Loucy (cell line): ENCODE results near the gene ATG7.
"Not testable (repeated sequence)": the region's sequence is repeated elsewhere in the genome, so short reads cannot be mapped to it uniquely, and the experiment has no call there.

Experiments
- H2AFZ ChIP-seq: fragments of 200-600 bp; sonication (generic); 2 replicates; pipeline ENCODE4 v1.6.0; 2016; ENCODE audit warnings: antibody characterized with exemption, mild to moderate bottlenecking, low read length, moderate library complexity
- H3F3A ChIP-seq: fragments of 200-600 bp; 2 replicates; pipeline ENCODE4 v1.6.0; 2016; ENCODE audit warnings: antibody characterized with exemption, low read depth, mild to moderate bottlenecking
- H3K27me3 ChIP-seq: fragments of 200-600 bp; sonication (generic); 2 replicates; pipeline ENCODE4 v1.6.1; 2014; ENCODE audit warnings: low read length, mild to moderate bottlenecking; ENCODE audit not compliant: insufficient read depth, poor library complexity, severe bottlenecking
- H3K36me3 ChIP-seq: fragments of 200-600 bp; sonication (generic); 2 replicates; pipeline ENCODE4 v1.6.1; 2016; ENCODE audit warnings: low read length; ENCODE audit not compliant: insufficient read depth
- H3K4me1 ChIP-seq: fragments of 200-600 bp; sonication (generic); 2 replicates; pipeline ENCODE4 v1.5.1; 2014; ENCODE audit warnings: low read length, mild to moderate bottlenecking; ENCODE audit not compliant: insufficient read depth, poor library complexity, severe bottlenecking
- H3K4me2 ChIP-seq: fragments of 200-600 bp; sonication (generic); 2 replicates; pipeline ENCODE4 v1.6.0; 2014; ENCODE audit warnings: antibody characterized with exemption, low read length, low read depth, mild to moderate bottlenecking; ENCODE audit not compliant: poor library complexity, severe bottlenecking
- H3K4me3 ChIP-seq: fragments of 200-600 bp; sonication (generic); 2 replicates; pipeline ENCODE4 v1.5.1; 2014; ENCODE audit warnings: low read length, mild to moderate bottlenecking, mixed read lengths; ENCODE audit not compliant: poor library complexity, severe bottlenecking
- H3K79me2 ChIP-seq: fragments of 200-600 bp; sonication (generic); 2 replicates; pipeline ENCODE4 v1.6.1; 2014; ENCODE audit warnings: low read length; ENCODE audit not compliant: insufficient read depth
- H3K9ac ChIP-seq: fragments of 200-600 bp; sonication (generic); 2 replicates; pipeline ENCODE4 v1.6.0; 2014; ENCODE audit warnings: mild to moderate bottlenecking, low read depth, low read length, moderate library complexity; ENCODE audit not compliant: poor library complexity, severe bottlenecking
- H3K9me2 ChIP-seq: fragments of 200-600 bp; sonication (generic); replicated peaks from 2 replicates; pipeline ENCODE4 v1.6.1; 2016; ENCODE audit warnings: low read depth, low read length, mixed read lengths
- H3K9me3 ChIP-seq: fragments of 200-600 bp; sonication (generic); 2 replicates; pipeline ENCODE4 v1.6.1; 2014; ENCODE audit warnings: mild to moderate bottlenecking, antibody characterized with exemption, low read length, low read depth; ENCODE audit not compliant: insufficient read depth
- H4K20me1 ChIP-seq: fragments of 200-600 bp; sonication (generic); 2 replicates; pipeline ENCODE4 v1.6.0; 2014; ENCODE audit warnings: antibody characterized with exemption, low read length, mild to moderate bottlenecking; ENCODE audit not compliant: insufficient read depth, poor library complexity, severe bottlenecking
- EZH2phosphoT487 ChIP-seq: fragments of 200-600 bp; IDR thresholded peaks from 2 replicates; pipeline ENCODE4 v1.6.1; 2018; ENCODE audit warnings: antibody characterized with exemption, mild to moderate bottlenecking, moderate library complexity, borderline replicate concordance
- TF ChIP-seq, protein P1 (sequence below): fragments of 200-600 bp; sonication (generic); conservative IDR thresholded peaks from 2 replicates; pipeline ENCODE4 v1.5.1; 2014; ENCODE audit warnings: mild to moderate bottlenecking, antibody characterized with exemption, low read length

Gene ATG7

GRCh38 chr3:11405323-11405722, 133.1 kb downstream of the ATG7 start:
- peaks cover 11% of the 10 kb centered on the region; the same call in 1 of the 2 replicates for H3K9me3 ChIP-seq
- H3K36me3 ChIP-seq, result no peaks in the 10 kb centered on the region; the same call in 1 of the 2 replicates
- H3K4me2 ChIP-seq, result no peak overlapping the region
- H3K4me3 ChIP-seq, result no peak overlapping the region
- no peak overlapping the region for H3K9ac ChIP-seq
- no peak overlapping the region for H2AFZ ChIP-seq
- TF ChIP-seq, protein P1, sequence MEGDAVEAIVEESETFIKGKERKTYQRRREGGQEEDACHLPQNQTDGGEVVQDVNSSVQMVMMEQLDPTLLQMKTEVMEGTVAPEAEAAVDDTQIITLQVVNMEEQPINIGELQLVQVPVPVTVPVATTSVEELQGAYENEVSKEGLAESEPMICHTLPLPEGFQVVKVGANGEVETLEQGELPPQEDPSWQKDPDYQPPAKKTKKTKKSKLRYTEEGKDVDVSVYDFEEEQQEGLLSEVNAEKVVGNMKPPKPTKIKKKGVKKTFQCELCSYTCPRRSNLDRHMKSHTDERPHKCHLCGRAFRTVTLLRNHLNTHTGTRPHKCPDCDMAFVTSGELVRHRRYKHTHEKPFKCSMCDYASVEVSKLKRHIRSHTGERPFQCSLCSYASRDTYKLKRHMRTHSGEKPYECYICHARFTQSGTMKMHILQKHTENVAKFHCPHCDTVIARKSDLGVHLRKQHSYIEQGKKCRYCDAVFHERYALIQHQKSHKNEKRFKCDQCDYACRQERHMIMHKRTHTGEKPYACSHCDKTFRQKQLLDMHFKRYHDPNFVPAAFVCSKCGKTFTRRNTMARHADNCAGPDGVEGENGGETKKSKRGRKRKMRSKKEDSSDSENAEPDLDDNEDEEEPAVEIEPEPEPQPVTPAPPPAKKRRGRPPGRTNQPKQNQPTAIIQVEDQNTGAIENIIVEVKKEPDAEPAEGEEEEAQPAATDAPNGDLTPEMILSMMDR, result no peak
- no peak for TF ChIP-seq EZH2phosphoT487
- H4K20me1 ChIP-seq, result no peaks in the 10 kb centered on the region
- no peaks in the 10 kb centered on the region for H3K4me1 ChIP-seq
- no peaks in the 10 kb centered on the region for H3K9me2 ChIP-seq
- H3K27me3 ChIP-seq, result no peaks in the 10 kb centered on the region
- no peaks in the 10 kb centered on the region for H3K79me2 ChIP-seq
- H3F3A ChIP-seq, result no peaks in the 10 kb centered on the region

GRCh38 chr3:11407644-11408043, 135.4 kb downstream of the ATG7 start:
- TF ChIP-seq EZH2phosphoT487, result no peak
- TF ChIP-seq, protein P1, result no peak
- Histone ChIP-seq H3F3A (no peaks in the 10 kb centered on the region), H3K36me3 (no peaks in the 10 kb centered on the region; the same call in 1 of the 2 replicates), H4K20me1 (no peaks in the 10 kb centered on the region), H3K9me2 (no peaks in the 10 kb centered on the region), H3K79me2 (no peaks in the 10 kb centered on the region), H3K27me3 (no peaks in the 10 kb centered on the region), H3K4me2 (no peak overlapping the region), H3K9ac (no peak overlapping the region), H3K4me3 (no peak overlapping the region), H3K4me1 (no peaks in the 10 kb centered on the region), H3K9me3 (peaks cover 11% of the 10 kb centered on the region; the same call in 1 of the 2 replicates), H2AFZ (no peak overlapping the region)

DNA sequence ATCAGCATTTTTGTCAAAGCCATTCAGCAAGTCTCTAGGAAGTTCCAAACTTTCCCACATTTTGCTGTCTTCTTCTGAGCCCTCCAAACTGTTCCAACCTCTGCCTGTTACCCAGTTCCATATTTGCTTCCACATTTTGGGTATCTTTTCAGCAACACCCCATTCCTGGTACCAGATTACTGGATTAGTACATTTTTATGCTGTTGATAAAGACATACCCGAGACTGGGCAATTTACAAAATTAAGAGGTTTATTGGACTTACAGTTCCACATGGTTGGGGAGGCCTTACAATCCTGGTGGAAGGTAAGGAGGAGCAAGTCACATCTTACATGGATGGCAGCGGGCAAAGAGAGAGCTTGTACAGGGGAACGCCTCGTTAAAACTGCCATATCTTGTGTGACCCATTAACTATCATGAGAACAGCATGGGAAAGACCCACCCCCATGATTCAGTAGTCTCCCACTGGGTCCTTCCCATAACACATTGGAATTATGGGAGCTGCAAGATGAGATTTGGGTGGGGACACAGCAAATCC, 136.2 kb downstream of the ATG7 start:
- not testable (repeated sequence) for H3K4me3 ChIP-seq, H3K4me2 ChIP-seq, H3K79me2 ChIP-seq, H3K9me2 ChIP-seq, H3F3A ChIP-seq, H4K20me1 ChIP-seq, H2AFZ ChIP-seq, H3K9ac ChIP-seq, H3K36me3 ChIP-seq, H3K27me3 ChIP-seq, H3K4me1 ChIP-seq
- peaks cover 11% of the 10 kb centered on the region; the same call in 1 of the 2 replicates for H3K9me3 ChIP-seq

DNA sequence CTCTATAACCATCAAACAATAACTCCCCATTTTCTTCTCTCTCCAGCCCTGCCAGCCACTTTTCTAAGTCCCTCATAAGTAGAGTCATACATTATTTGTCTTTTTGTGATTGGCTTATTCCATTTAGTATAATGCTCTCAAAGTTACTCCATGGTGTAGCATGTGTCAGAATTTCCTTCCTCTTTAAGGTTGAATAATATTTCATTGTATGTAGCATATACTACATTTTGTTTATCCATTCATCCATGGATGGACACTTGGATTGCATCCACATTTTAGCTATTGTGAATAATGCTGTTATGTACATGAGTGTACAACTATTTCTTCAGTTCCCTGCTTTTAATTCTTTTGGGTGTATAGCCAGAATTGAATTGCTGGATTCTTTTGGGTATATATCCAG, 138.4 kb downstream of the ATG7 start:
- H3K9ac ChIP-seq, result no peak overlapping the region
- H3K79me2 ChIP-seq, result no peaks in the 10 kb centered on the region
- H3K4me3 ChIP-seq, result no peak overlapping the region
- H3K4me1 ChIP-seq, result no peaks in the 10 kb centered on the region
- H3F3A ChIP-seq, result no peaks in the 10 kb centered on the region
- no peaks in the 10 kb centered on the region for H3K9me2 ChIP-seq
- H4K20me1 ChIP-seq, result no peaks in the 10 kb centered on the region
- TF ChIP-seq, protein P1, result no peak
- no peak for TF ChIP-seq EZH2phosphoT487
- no peaks in the 10 kb centered on the region for H3K27me3 ChIP-seq
- no peak overlapping the region for H3K4me2 ChIP-seq
- H3K36me3 ChIP-seq, result no peaks in the 10 kb centered on the region; the same call in 1 of the 2 replicates
- no peak overlapping the region for H2AFZ ChIP-seq
- peaks cover 11% of the 10 kb centered on the region; the same call in 1 of the 2 replicates for H3K9me3 ChIP-seq
